K562 (cell line): ENCODE results near the gene BBOX1. TPM values are rescaled to one million over a fixed set of nuclear protein-coding genes. Genes with fewer than 3 reads are reported as not detected.

ENCODE experiments used
- ATAC-seq: fragments of 200-7000 bp; cut with Tn5 transposase; 3 replicates; pipeline ENCODE4 v1.9.1; 2020; ENCODE audit warnings: moderate library complexity
- BruUV-seq: library from RNA; stranded (reverse); fragments of 400-500 nt; replicated peaks from 2 replicates; lab custom pipeline; 2021; lab: Mats Ljungman, UMichigan
- CTCF ChIA-PET: fragments of 300-600 bp; formaldehyde crosslinking; extraction: SDS; loops from one replicate; lab custom pipeline; 2021; ENCODE audit warnings: low intra/inter-chr PET ratio; lab: Yijun Ruan, JAX
- POLR2A ChIA-PET: fragments of 300-600, 350-650 bp; sonication (Branson Sonifier 250); formaldehyde crosslinking; extraction: SDS; loops from one replicate; lab custom pipeline; 2021; ENCODE audit warnings: antibody characterized with exemption, inconsistent platforms; lab: Yijun Ruan, JAX
- DNase-seq, 4 experiments: peaks; one replicate each; pipeline versions ENCODE4 v3.0.0 to v3.0.0-alpha.2; 2011 to 2018; ENCODE audit warnings: low spot score in 3 of 4, mixed read lengths in 3 of 4; ENCODE audit errors: extremely low read depth in 1 of 4
- FAIRE-seq: peaks from 2 replicates; lab custom pipeline; 2011; peaks lifted over from hg19 to GRCh38; lab: Jason Lieb, UNC
- H2AFZ ChIP-seq: 2 replicates; pipeline ENCODE4 v1.6.0; 2011; ENCODE audit warnings: low read depth, low read length, control low read depth, inconsistent platforms
- H3K27ac ChIP-seq: fragments of 200-600 bp; 3 replicates; pipeline ENCODE4 v1.8.0; 2011; ENCODE audit warnings: low read depth, mild to moderate bottlenecking, control low read depth, inconsistent platforms, low read length, moderate library complexity, mixed read lengths; ENCODE audit errors: extremely low read depth
- H3K27me3 ChIP-seq, 2 experiments: fragments of 300-600 bp in 1 of 2; 2 replicates in 1 of 2; 3 replicates in 1 of 2; pipeline versions ENCODE4 v1.6.0 to v1.8.0; 2011; ENCODE audit warnings: inconsistent platforms in 2 of 2, low read length in 2 of 2, mild to moderate bottlenecking in 1 of 2, mixed read lengths in 1 of 2, moderate library complexity in 1 of 2; ENCODE audit not compliant: control insufficient read depth in 2 of 2, insufficient read depth in 2 of 2
- H3K36me3 ChIP-seq: fragments of 300-600 bp; 3 replicates; pipeline ENCODE4 v1.8.0; 2011; ENCODE audit warnings: mild to moderate bottlenecking, low read length, inconsistent platforms; ENCODE audit not compliant: control insufficient read depth, insufficient read depth
- H3K4me1 ChIP-seq, 2 experiments: fragments of 200-600 bp in 1 of 2; replicated peaks in 1 of 2; 2 replicates in 1 of 2; 3 replicates in 1 of 2; pipeline versions ENCODE4 v1.5.1 to v1.8.0; 2011; ENCODE audit warnings: inconsistent platforms in 2 of 2, low read length in 2 of 2, mild to moderate bottlenecking in 1 of 2, mixed read lengths in 1 of 2, moderate library complexity in 1 of 2; ENCODE audit not compliant: control insufficient read depth in 2 of 2, insufficient read depth in 2 of 2
- H3K4me2 ChIP-seq: 2 replicates; pipeline ENCODE4 v1.6.1; 2011; ENCODE audit warnings: low read length, control low read depth, inconsistent platforms, mixed read lengths; ENCODE audit not compliant: insufficient read depth
- H3K4me3 ChIP-seq: fragments of 200-600 bp; sonication (generic), shearing (Covaris generic); 2 replicates; pipeline ENCODE4 v1.5.1; 2016; ENCODE audit warnings: control low read depth, inconsistent platforms
- H3K79me2 ChIP-seq: fragments of 200-600 bp; 3 replicates; pipeline ENCODE4 v1.8.0; 2011; ENCODE audit warnings: low read length, inconsistent platforms; ENCODE audit not compliant: control insufficient read depth, insufficient read depth
- H3K9ac ChIP-seq, 2 experiments: 2 replicates each; pipeline versions ENCODE4 v1.6.0 to v1.6.1; 2011; ENCODE audit warnings: low read depth in 2 of 2, low read length in 2 of 2, control low read depth in 1 of 2, inconsistent platforms in 1 of 2, mild to moderate bottlenecking in 1 of 2, mixed read lengths in 1 of 2; ENCODE audit not compliant: insufficient read depth in 1 of 2
- H3K9me1 ChIP-seq: one replicate; pipeline ENCODE4 v1.6.0; 2011; ENCODE audit warnings: inconsistent platforms, mild to moderate bottlenecking, low read length, moderate library complexity; ENCODE audit not compliant: control insufficient read depth, insufficient read depth
- H3K9me3 ChIP-seq: replicated peaks from 2 replicates; pipeline ENCODE4 v1.5.1; 2011; ENCODE audit warnings: low read depth, low read length, inconsistent platforms; ENCODE audit not compliant: control insufficient read depth, insufficient read depth
- H4K20me1 ChIP-seq: replicated peaks from 2 replicates; pipeline ENCODE4 v1.6.1; 2011; ENCODE audit warnings: low read length, inconsistent platforms, mixed read lengths; ENCODE audit not compliant: control insufficient read depth, insufficient read depth
- DDX20 ChIP-seq: fragments of 450-650 bp; IDR thresholded peaks from 2 replicates; pipeline ENCODE4 v1.6.1; 2016; ENCODE audit warnings: missing genetic modification characterization, low read depth, mild to moderate bottlenecking, missing compliant biosample characterization, moderate library complexity
- ELF1 ChIP-seq: fragments of 200-800 bp; sonication (Bioruptor generic); IDR thresholded peaks from 2 replicates; pipeline ENCODE4 v1.6.1; 2016; ENCODE audit warnings: missing genetic modification characterization, missing compliant biosample characterization
- FOXA3 ChIP-seq, 2 experiments: fragments of 450-650 bp in 1 of 2; sonication (generic) in 1 of 2; formaldehyde crosslinking; IDR thresholded peaks in 1 of 2; conservative IDR thresholded peaks in 1 of 2; 2 replicates each; pipeline versions ENCODE4 v1.4.0 to v1.8.0; 2020 to 2022; ENCODE audit warnings: mild to moderate bottlenecking in 2 of 2, missing genetic modification reagents in 1 of 2
- KDM1A ChIP-seq, 2 experiments: fragments of 450-650 bp; IDR thresholded peaks; 2 replicates each; pipeline ENCODE4 v1.6.1; 2016; ENCODE audit warnings: mild to moderate bottlenecking in 2 of 2
- THRAP3 ChIP-seq: fragments of 450-650 bp; IDR thresholded peaks from 2 replicates; pipeline ENCODE4 v1.6.1; 2016; ENCODE audit warnings: mild to moderate bottlenecking, inconsistent platforms, borderline replicate concordance
- ZFP36 ChIP-seq: fragments of 150-350 bp; IDR thresholded peaks from 2 replicates; pipeline ENCODE4 v1.6.1; 2018; ENCODE audit warnings: low read length, low read depth; ENCODE audit not compliant: partially characterized antibody
- ZNF444 ChIP-seq: fragments of 250-450 bp; sonication (Bioruptor Pico); IDR thresholded peaks from 2 replicates; pipeline ENCODE4 v1.4.0; 2020; ENCODE audit warnings: mild to moderate bottlenecking, moderate library complexity
- ZNF785 ChIP-seq: fragments of 250-450 bp; sonication (Bioruptor Pico); IDR thresholded peaks from 2 replicates; pipeline ENCODE4 v1.4.0; 2020; ENCODE audit warnings: mild to moderate bottlenecking
- WGBS: fragments of 100-300 bp; shearing (Covaris generic); methylation state at CpG from one replicate; pipeline ENCODE4 v1.1.6; 2016; ENCODE audit warnings: low coverage, mixed read lengths; ENCODE audit not compliant: insufficient coverage; ENCODE audit errors: missing lambda C conversion rate; 5-methylcytosine and 5-hydroxymethylcytosine counted together
- in situ Hi-C: fragments of 300-500 bp; cut with MboI; formaldehyde crosslinking; loops from 4 replicates; pipeline ENCODE4 v1.15.0; 2018; ENCODE audit warnings: inconsistent platforms, mixed read lengths
- intact Hi-C: fragments of 100-400 bp; cut with micrococcal nuclease; formaldehyde crosslinking; loops from 2 replicates; pipeline ENCODE4 v1.14.2; 2022
- polyA plus RNA-seq, 8 experiments: library from polyadenylated mRNA; depleted of rRNA in 4 of 8; stranded (reverse) in 5 of 8; unstranded in 3 of 8; fragments of >200 nt; fragmentation: Nextera tagmentation in 2 of 8; fragmentation: Illumina TruSeq in 1 of 8; extraction: Ambion mirVana in 2 of 8; extraction: Trizol in 1 of 8; gene quantifications; 2 replicates each; pipeline versions ENCODE4 v1.2.1 to v1.2.3, GENCODE V29; 2011 to 2014; ENCODE audit warnings: inconsistent platforms in 1 of 8, missing spikeins in 1 of 8
- total RNA-seq, 7 experiments: library from RNA; depleted of rRNA in 6 of 7; stranded (reverse); fragments of >200 nt in 6 of 7; fragmentation: Illumina TruSeq in 2 of 7; extraction: Trizol in 2 of 7; gene quantifications; 2 replicates each; pipeline versions ENCODE4 v1.2.1 to v1.2.3, GENCODE V29; 2011 to 2021; ENCODE audit warnings: low replicate concordance in 1 of 7
- TF ChIP-seq, protein P1 (sequence below), 2 experiments: fragments of 450-650 bp in 1 of 2; sonication (generic) in 1 of 2; formaldehyde crosslinking in 1 of 2; IDR thresholded peaks in 1 of 2; conservative IDR thresholded peaks in 1 of 2; 2 replicates each; pipeline versions ENCODE4 v1.6.1 to v1.8.1; 2016 to 2023; ENCODE audit warnings: mild to moderate bottlenecking in 2 of 2, moderate library complexity in 2 of 2, inconsistent platforms in 1 of 2, missing genetic modification reagents in 1 of 2

The BBOX1 gene
- total and polyA plus RNA-seq, 9 of the 15 experiments (the other 6 are each of a cell fraction or from before 2014, with no cell fraction given): not detected

DNA sequence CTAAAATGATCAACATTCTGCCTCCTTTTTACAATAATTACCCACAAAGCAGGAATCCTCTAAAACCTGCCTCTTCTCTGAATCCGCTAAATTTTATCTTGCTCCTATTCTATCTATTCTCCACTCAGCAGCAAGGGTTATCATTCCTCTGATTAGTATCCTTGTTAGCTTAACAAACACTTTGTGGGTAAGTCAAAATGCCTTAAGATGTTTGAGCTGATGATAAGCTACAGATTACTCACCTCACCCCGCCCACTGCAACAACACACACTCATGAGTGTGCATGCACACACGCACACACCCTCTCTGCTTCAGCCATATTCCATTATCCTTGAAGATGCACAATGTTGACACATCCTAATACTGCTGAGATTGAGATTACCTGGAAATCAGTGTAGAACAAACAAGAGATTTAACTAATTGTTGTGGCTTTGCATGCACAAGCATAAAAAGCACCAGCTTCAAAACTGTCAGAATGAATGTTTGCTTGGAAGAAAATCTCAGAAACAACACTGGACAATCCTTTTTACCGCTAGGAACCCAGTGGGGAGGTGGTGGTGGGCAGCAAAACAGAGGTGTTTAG lies 130.9 kb downstream of the BBOX1 start:
- H3K79me2 ChIP-seq: no peaks in the 10 kb centered on the region
- no peak overlapping the region for H3K4me3 ChIP-seq
- no peak overlapping the region for H3K4me2 ChIP-seq
- FAIRE-seq: no peak
- in situ Hi-C loops (no loop called here), intact Hi-C loops (no loop called here)
- no peak overlapping the region for H3K27ac ChIP-seq
- H3K9me3 ChIP-seq: no peaks in the 10 kb centered on the region
- no peak for DNase-seq
- no peak overlapping the region for H2AFZ ChIP-seq
- TF ChIP-seq, protein P1, sequence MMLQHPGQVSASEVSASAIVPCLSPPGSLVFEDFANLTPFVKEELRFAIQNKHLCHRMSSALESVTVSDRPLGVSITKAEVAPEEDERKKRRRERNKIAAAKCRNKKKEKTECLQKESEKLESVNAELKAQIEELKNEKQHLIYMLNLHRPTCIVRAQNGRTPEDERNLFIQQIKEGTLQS (IDR thresholded peaks at IDR 0.05): no peak
- TF ChIP-seq, protein P1 (CRISPR knock-in tag; conservative IDR thresholded peaks at IDR 0.05): no peak
- TF ChIP-seq KDM1A (IDR thresholded peaks at IDR 0.05) (peak; percentile 41 to 51; a peak in 1 of 4 replicates), ELF1 (tag) (no peak), THRAP3 (no peak), FOXA3 (CRISPR knock-in tag; conservative IDR thresholded peaks at IDR 0.05 in 1 of 2, IDR thresholded peaks at IDR 0.05 in 1 of 2) (peak in 1 of 2 experiments; percentile 44; a peak in 2 of 4 replicates), ZFP36 (no peak), ZNF785 (no peak), DDX20 (no peak), ZNF444 (CRISPR knock-in tag) (no peak)
- no peaks in the 10 kb centered on the region for H3K4me1 ChIP-seq
- H3K9me1 ChIP-seq: no peaks in the 10 kb centered on the region
- 1% methylated on average over 4 of the region's 4 CpGs for WGBS
- ChIA-PET CTCF (no interaction called here), POLR2A (no interaction called here)
- H3K9ac ChIP-seq: no peak overlapping the region
- no peaks in the 10 kb centered on the region for H3K36me3 ChIP-seq
- no peaks in the 10 kb centered on the region; a peak in 1 of 5 replicates for H3K27me3 ChIP-seq
- no TSS peak for BruUV-seq
- ATAC-seq: no peak
- no peaks in the 10 kb centered on the region for H4K20me1 ChIP-seq
